GM18867 (cell line): ENCODE data around the gene GLIPR1L2.
"Not testable (repeated sequence)": the region's sequence is repeated elsewhere in the genome, so short reads cannot be mapped to it uniquely, and the experiment has no call there.

Experiments used
- ATAC-seq: cut with Tn5 transposase; IDR thresholded peaks from one replicate; pipeline ENCODE4 v1.9.1; 2021; ENCODE audit warnings: mild to moderate bottlenecking, moderate library complexity; ENCODE audit not compliant: unreplicated experiment

Gene GLIPR1L2

GRCh38 chr12:75432924-75433323 lies 42.0 kb downstream of the GLIPR1L2 start:
- no peak for ATAC-seq

- peak; percentile 87 for ATAC-seq
Measured at GRCh38 chr12:75437564-75437963, 46.7 kb downstream of the GLIPR1L2 start.

GRCh38 chr12:75438059-75438754 lies 47.3 kb downstream of the GLIPR1L2 start:
- ATAC-seq: no peak

- ATAC-seq: no peak
Measured at GRCh38 chr12:75439048-75439447, 48.2 kb downstream of the GLIPR1L2 start.

DNA sequence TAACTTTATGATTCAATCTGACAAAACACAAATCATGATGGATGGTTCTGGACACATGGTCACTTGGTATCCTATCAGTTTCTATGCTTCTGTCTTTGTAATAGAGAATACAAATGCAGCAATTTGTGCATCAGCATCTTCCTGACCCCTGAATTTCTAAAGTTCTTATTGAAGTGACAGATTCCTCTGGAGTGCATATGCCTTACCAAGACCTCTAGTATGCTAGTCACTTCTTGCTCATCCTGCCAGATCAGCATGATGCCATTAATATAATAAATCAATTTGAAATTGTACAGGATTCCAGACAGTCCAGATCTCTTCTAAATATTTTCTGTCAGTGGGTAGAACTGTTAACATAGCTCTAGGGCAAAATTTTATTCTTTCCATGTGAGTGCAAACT lies 49.0 kb downstream of the GLIPR1L2 start:
- no peak for ATAC-seq

- ATAC-seq: not testable (repeated sequence)
Measured at GRCh38 chr12:75441687-75442449, 51.0 kb downstream of the GLIPR1L2 start.

DNA sequence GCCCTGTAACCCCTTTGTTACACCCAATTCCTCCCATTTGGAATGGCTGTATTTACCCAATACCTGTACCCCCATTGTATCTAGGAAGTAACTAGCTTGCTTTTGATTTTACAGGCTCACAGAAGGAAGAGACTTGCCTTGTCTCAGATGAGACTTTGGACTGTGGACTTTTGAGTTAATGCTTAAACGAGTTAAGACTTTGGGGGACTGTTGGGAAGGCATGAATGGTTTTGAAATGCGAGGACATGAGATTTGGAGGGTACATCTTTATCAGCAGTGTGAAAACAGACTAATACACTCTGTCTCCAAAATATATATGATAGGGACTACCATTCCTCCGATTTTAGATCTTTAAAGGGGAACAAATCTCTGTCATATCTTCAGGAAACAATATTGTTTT lies 51.6 kb downstream of the GLIPR1L2 start:
- not testable (repeated sequence) for ATAC-seq

DNA sequence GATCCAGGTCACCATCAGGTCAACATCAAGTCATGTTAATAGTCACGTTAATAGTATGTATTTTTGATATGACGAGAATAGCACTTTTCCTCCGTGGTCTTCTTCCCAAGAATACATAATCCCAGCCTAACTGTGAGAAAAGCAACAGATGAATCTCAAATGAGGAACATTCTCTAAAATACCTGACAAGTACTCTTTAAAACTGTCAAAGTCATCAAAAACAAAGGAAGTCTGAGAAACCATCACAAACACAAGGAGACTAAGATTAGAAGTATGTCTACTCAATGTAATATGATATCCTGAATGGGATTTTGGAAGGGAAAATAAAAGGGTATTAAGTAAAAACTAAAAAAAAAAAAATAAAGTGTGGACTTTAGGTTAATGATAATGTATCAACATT lies 52.8 kb downstream of the GLIPR1L2 start:
- no peak for ATAC-seq

GRCh38 chr12:75444429-75445136 lies 53.7 kb downstream of the GLIPR1L2 start:
- no peak for ATAC-seq

DNA sequence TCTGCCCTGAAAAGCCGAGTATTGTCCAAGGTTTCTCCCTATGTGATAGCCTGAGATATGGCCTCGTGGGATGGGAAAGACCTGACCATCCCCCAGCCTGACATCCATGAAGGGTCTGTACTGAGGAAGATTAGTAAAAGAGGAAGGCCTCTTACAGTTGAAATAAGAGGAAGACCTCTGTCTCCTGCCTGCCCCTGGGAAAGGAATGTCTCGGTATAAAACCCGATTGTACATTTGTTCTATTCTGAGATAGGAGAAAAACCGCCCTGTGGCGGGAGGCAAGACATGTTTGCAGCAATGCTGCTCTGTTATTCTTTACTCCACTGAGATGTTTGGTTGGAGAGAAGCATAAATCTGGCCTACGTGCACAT lies 54.2 kb downstream of the GLIPR1L2 start:
- not testable (repeated sequence) for ATAC-seq

- ATAC-seq: no peak
Measured at GRCh38 chr12:75446857-75447256, 56.0 kb downstream of the GLIPR1L2 start.

- no peak for ATAC-seq
Measured at GRCh38 chr12:75447691-75448393, 57.0 kb downstream of the GLIPR1L2 start.

- ATAC-seq: no peak
Measured at GRCh38 chr12:75452675-75453330, 61.9 kb downstream of the GLIPR1L2 start.

GRCh38 chr12:75455839-75456238 lies 65.0 kb downstream of the GLIPR1L2 start:
- ATAC-seq: no peak

DNA sequence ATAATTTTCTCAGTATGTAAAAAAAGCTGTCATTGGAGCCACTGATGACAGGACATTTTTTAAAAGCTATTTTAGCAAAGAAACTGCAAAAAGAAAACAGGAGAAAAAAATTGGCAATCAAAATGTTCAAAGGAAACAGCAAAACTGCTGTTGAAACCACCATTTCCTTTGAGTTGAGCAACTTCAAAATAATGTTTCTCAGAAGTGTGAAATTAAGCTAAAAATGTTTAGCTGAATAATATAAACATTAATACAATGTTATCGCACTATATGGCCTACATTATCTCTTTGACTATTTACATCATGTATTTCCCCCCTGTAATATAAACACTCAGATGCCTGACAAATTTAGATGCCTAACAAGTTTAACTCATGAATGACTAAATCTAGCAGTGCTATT lies 66.3 kb downstream of the GLIPR1L2 start:
- ATAC-seq: no peak

DNA sequence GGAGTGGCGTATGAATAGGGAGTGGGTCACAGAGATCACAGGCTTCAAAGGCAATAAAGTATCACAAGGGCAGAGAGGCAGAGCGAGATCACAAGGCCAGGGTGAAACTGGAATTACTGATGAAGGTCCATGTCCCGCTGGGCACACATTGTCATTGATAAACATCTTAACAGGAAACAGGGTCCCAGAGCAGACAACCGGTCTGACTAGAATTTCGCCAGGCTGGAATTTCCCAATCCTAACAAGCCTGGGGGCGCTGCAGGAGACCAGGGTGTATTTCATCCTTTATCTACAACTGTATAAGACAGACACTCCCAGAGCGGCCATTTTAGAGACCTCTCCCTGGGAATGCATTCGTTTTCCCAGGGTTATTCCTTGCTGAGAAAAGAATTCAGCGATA lies 67.0 kb downstream of the GLIPR1L2 start:
- ATAC-seq: not testable (repeated sequence)

GRCh38 chr12:75459755-75460154 lies 68.9 kb downstream of the GLIPR1L2 start:
- no peak for ATAC-seq

DNA sequence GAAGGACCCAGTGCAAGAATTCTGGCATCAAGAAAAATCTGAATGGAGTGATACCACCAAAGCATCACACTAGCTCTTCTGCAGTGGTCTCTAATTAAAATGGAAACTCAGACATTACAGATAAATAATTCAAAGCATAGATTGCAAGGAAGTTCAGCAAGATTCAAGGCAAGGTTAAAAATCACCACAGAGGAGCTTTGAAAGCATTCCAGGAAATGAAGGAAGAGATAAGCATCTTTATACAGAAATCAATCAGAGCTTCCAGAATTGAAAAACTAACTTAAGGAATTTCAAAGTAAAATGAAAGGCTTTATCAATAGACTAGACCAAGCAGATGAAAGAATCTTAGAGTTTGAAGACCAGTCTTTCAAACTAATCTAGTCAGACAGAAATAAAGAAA lies 69.3 kb downstream of the GLIPR1L2 start:
- ATAC-seq: no peak

DNA sequence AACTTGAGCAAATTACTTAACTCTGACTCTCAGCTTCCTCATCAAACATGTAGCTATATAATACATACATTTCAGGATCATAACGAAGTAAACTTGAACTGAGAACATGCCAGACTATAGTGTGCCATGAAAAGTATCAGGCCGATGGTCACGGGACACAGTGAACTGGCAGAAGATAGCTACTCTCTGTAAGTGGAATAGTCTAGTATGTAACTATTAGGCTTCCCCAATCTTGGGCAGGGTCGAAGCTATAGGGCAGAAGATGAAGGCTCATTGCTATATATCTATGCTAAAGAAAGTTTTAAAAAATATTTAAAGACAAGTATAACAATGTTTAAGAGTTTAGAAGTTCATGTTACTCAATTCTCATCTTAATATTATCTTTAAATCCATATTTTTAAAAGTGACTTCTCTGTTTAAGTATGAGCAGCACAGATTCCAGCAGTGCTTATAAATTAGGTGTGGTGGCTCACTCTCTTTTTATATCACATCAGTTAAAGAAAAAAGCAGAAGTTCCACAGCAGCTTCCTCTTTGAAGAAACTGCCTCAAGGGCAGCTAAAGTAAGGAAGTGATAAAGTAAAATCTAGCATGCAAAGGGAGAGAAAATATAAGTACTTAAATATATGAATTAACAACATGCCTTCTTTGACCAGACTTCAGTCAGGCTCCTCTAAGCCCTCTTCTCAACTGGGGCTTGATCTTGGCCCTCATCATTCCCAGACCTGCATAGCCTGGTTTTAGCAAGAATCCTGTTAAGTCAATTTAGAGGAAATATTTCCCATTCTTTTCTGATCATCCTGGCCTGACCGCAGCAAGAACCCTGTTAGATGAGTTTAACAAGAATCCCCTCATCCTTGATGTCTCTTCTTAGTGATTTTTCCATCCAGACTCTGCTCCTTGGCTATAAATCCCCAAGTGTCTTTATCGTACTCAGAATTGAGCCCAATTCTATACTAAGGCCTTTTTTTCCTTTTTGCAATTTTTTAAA lies 81.3 kb downstream of the GLIPR1L2 start:
- peak; percentile 64 for ATAC-seq
